ENCODE results near the gene BCAM.

GRCh38 chr19:44775676-44776240 lies 33.1 kb upstream of the BCAM start:
- TF ChIP-seq EZH2phosphoT487 (IDR thresholded peaks at IDR 0.05; ENCODE audit: low read depth, severe bottlenecking, unreplicated experiment): no peak
- TF ChIP-seq, protein P1, sequence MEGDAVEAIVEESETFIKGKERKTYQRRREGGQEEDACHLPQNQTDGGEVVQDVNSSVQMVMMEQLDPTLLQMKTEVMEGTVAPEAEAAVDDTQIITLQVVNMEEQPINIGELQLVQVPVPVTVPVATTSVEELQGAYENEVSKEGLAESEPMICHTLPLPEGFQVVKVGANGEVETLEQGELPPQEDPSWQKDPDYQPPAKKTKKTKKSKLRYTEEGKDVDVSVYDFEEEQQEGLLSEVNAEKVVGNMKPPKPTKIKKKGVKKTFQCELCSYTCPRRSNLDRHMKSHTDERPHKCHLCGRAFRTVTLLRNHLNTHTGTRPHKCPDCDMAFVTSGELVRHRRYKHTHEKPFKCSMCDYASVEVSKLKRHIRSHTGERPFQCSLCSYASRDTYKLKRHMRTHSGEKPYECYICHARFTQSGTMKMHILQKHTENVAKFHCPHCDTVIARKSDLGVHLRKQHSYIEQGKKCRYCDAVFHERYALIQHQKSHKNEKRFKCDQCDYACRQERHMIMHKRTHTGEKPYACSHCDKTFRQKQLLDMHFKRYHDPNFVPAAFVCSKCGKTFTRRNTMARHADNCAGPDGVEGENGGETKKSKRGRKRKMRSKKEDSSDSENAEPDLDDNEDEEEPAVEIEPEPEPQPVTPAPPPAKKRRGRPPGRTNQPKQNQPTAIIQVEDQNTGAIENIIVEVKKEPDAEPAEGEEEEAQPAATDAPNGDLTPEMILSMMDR (IDR thresholded peaks at IDR 0.05; ENCODE audit: poor library complexity): no peak
- no peak for TF ChIP-seq EZH2 (IDR thresholded peaks at IDR 0.05; ENCODE audit: borderline replicate concordance)

Data from hepatocyte (in vitro differentiated cells).